ENCODE data around the gene PCDH9. TPM values are rescaled to one million over a fixed set of nuclear protein-coding genes. Genes with fewer than 3 reads are reported as not detected.
A peak's percentile ranks its signal among the peaks of the same experiment; 100 is the strongest.

PCDH9 gene
- under 1 TPM; 0.14 to 0.17 TPM for total RNA-seq

GRCh38 chr13:67229481-67230403 lies at the start of gene PCDH9:
TSS of gene PCDH9 (minus strand) at chr13:67230336. CDS start at chr13:67228440, 1,896 bp downstream.
- Mint-ChIP-seq H3K36me3 (no peaks in the 10 kb centered on the region), H3K4me3 (no peak within 1 kb of the TSS), H3K4me1 (peaks cover 6% of the 10 kb centered on the region), H3K27ac (peak within 1 kb of the TSS; percentile 43), H3K27me3 (peaks cover 23% of the 10 kb centered on the region), H3K9me3 (no peaks in the 10 kb centered on the region)
- ATAC-seq (ENCODE audit: low read depth) (no peak), DNase-seq (no peak)
- POLR2A ChIA-PET = no interaction called here

- Mint-ChIP-seq H3K4me3 (no peak overlapping the region), H3K36me3 (no peaks in the 10 kb centered on the region), H3K9me3 (no peaks in the 10 kb centered on the region), H3K27me3 (no peaks in the 10 kb centered on the region), H3K27ac (no peak overlapping the region), H3K4me1 (no peaks in the 10 kb centered on the region)
- DNase-seq = no peak
- POLR2A ChIA-PET = no interaction called here
- no peak for ATAC-seq (ENCODE audit: low read depth)
Observed at GRCh38 chr13:67278235-67278634, 48.1 kb upstream of the PCDH9 start.

- POLR2A ChIA-PET = no interaction called here
- no peak overlapping the region for H3K4me3 Mint-ChIP-seq
- no peak for DNase-seq
- no peak for ATAC-seq (ENCODE audit: low read depth)
- no peaks in the 10 kb centered on the region for H3K27me3 Mint-ChIP-seq
- no peaks in the 10 kb centered on the region for H3K36me3 Mint-ChIP-seq
- no peaks in the 10 kb centered on the region for H3K9me3 Mint-ChIP-seq
- H3K4me1 Mint-ChIP-seq = no peaks in the 10 kb centered on the region
- no peak overlapping the region for H3K27ac Mint-ChIP-seq
Observed at GRCh38 chr13:67277581-67277980, 47.4 kb upstream of the PCDH9 start.

- Mint-ChIP-seq H3K27me3 (no peaks in the 10 kb centered on the region), H3K4me1 (no peaks in the 10 kb centered on the region), H3K36me3 (no peaks in the 10 kb centered on the region), H3K9me3 (no peaks in the 10 kb centered on the region), H3K4me3 (no peak overlapping the region), H3K27ac (no peak overlapping the region)
- POLR2A ChIA-PET = no interaction called here
- ATAC-seq (ENCODE audit: low read depth) (no peak), DNase-seq (no peak)
Observed at GRCh38 chr13:67275351-67275960, 45.3 kb upstream of the PCDH9 start.

GRCh38 chr13:67273001-67273400 lies 42.9 kb upstream of the PCDH9 start:
- no peaks in the 10 kb centered on the region for H3K36me3 Mint-ChIP-seq
- POLR2A ChIA-PET = no interaction called here
- no peak overlapping the region for H3K4me3 Mint-ChIP-seq
- DNase-seq (no peak), ATAC-seq (ENCODE audit: low read depth) (no peak)
- H3K27me3 Mint-ChIP-seq = no peaks in the 10 kb centered on the region
- H3K9me3 Mint-ChIP-seq = no peaks in the 10 kb centered on the region
- no peak overlapping the region for H3K27ac Mint-ChIP-seq
- no peaks in the 10 kb centered on the region for H3K4me1 Mint-ChIP-seq

GRCh38 chr13:67267136-67267535 lies 37.0 kb upstream of the PCDH9 start:
- POLR2A ChIA-PET = no interaction called here
- no peak for DNase-seq
- Mint-ChIP-seq H3K36me3 (no peaks in the 10 kb centered on the region), H3K27me3 (no peaks in the 10 kb centered on the region), H3K9me3 (no peaks in the 10 kb centered on the region), H3K4me3 (no peak overlapping the region), H3K27ac (no peak overlapping the region), H3K4me1 (no peaks in the 10 kb centered on the region)
- ATAC-seq (ENCODE audit: low read depth) = no peak

- POLR2A ChIA-PET = no interaction called here
- no peaks in the 10 kb centered on the region for H3K4me1 Mint-ChIP-seq
- H3K4me3 Mint-ChIP-seq = no peak overlapping the region
- ATAC-seq (ENCODE audit: low read depth) (no peak), DNase-seq (no peak)
- H3K27me3 Mint-ChIP-seq = no peaks in the 10 kb centered on the region
- H3K9me3 Mint-ChIP-seq = no peaks in the 10 kb centered on the region
- no peaks in the 10 kb centered on the region for H3K36me3 Mint-ChIP-seq
- H3K27ac Mint-ChIP-seq = no peak overlapping the region
Observed at GRCh38 chr13:67259208-67259607, 29.1 kb upstream of the PCDH9 start.

- H3K27me3 Mint-ChIP-seq = no peaks in the 10 kb centered on the region
- POLR2A ChIA-PET = no interaction called here
- ATAC-seq (ENCODE audit: low read depth) (no peak), DNase-seq (no peak)
- H3K4me3 Mint-ChIP-seq = no peak overlapping the region
- no peak overlapping the region for H3K27ac Mint-ChIP-seq
- no peaks in the 10 kb centered on the region for H3K4me1 Mint-ChIP-seq
- H3K36me3 Mint-ChIP-seq = no peaks in the 10 kb centered on the region
- no peaks in the 10 kb centered on the region for H3K9me3 Mint-ChIP-seq
Observed at GRCh38 chr13:67258482-67258881, 28.3 kb upstream of the PCDH9 start.

GRCh38 chr13:67238861-67239260 lies 8.7 kb upstream of the PCDH9 start:
- H3K27ac Mint-ChIP-seq = no peak overlapping the region
- H3K27me3 Mint-ChIP-seq = peaks cover 15% of the 10 kb centered on the region

GRCh38 chr13:67238277-67238859 lies 8.2 kb upstream of the PCDH9 start:
- no peaks in the 10 kb centered on the region for H3K4me1 Mint-ChIP-seq
- H3K9me3 Mint-ChIP-seq = no peaks in the 10 kb centered on the region
- H3K27ac Mint-ChIP-seq = no peak overlapping the region
- DNase-seq = no peak
- ATAC-seq (ENCODE audit: low read depth) = no peak
- no peak overlapping the region for H3K4me3 Mint-ChIP-seq
- peaks cover 17% of the 10 kb centered on the region for H3K27me3 Mint-ChIP-seq
- H3K36me3 Mint-ChIP-seq = no peaks in the 10 kb centered on the region
- POLR2A ChIA-PET = no interaction called here

More at GRCh38 chr13:67238861-67239260, 8.7 kb upstream of the PCDH9 start:
- ATAC-seq (ENCODE audit: low read depth) (no peak), DNase-seq (no peak)
- POLR2A ChIA-PET = no interaction called here
- Mint-ChIP-seq H3K4me3 (no peak overlapping the region), H3K36me3 (no peaks in the 10 kb centered on the region), H3K4me1 (no peaks in the 10 kb centered on the region), H3K9me3 (no peaks in the 10 kb centered on the region)

GRCh38 chr13:67235265-67235664 lies 5.1 kb upstream of the PCDH9 start:
- Mint-ChIP-seq H3K36me3 (no peaks in the 10 kb centered on the region), H3K27me3 (peaks cover 35% of the 10 kb centered on the region), H3K4me1 (peaks cover 6% of the 10 kb centered on the region), H3K9me3 (no peaks in the 10 kb centered on the region), H3K27ac (no peak overlapping the region), H3K4me3 (no peak overlapping the region)
- no peak for ATAC-seq (ENCODE audit: low read depth)
- POLR2A ChIA-PET = no interaction called here
- no peak for DNase-seq

- Mint-ChIP-seq H3K27me3 (peaks cover 38% of the 10 kb centered on the region), H3K4me1 (peaks cover 6% of the 10 kb centered on the region), H3K27ac (no peak overlapping the region), H3K9me3 (no peaks in the 10 kb centered on the region), H3K4me3 (no peak overlapping the region), H3K36me3 (no peaks in the 10 kb centered on the region)
- DNase-seq = no peak
- POLR2A ChIA-PET = no interaction called here
- ATAC-seq (ENCODE audit: low read depth) = no peak
Observed at GRCh38 chr13:67232384-67232783, 2.2 kb upstream of the PCDH9 start.

GRCh38 chr13:67231289-67232000 lies 1.3 kb upstream of the PCDH9 start:
- Mint-ChIP-seq H3K4me3 (no peak overlapping the region), H3K9me3 (no peaks in the 10 kb centered on the region), H3K4me1 (peaks cover 6% of the 10 kb centered on the region), H3K36me3 (no peaks in the 10 kb centered on the region), H3K27me3 (peaks cover 32% of the 10 kb centered on the region), H3K27ac (no peak overlapping the region)
- ATAC-seq (ENCODE audit: low read depth) (no peak), DNase-seq (no peak)
- POLR2A ChIA-PET = no interaction called here

Data from activated naive CD8-positive, alpha-beta T cell treated with anti-CD3 and anti-CD28 coated beads, Interleukin-2, amount 10 ng/mL, durations not matched to agents 7 days and 5 days (primary cell).